ENCODE results near the gene SMTNL1. TPM values are rescaled to one million over a fixed set of nuclear protein-coding genes. Genes with fewer than 3 reads are reported as not detected.
"Not testable (repeated sequence)": the region's sequence is repeated elsewhere in the genome, so short reads cannot be mapped to it uniquely, and the experiment has no call there.

The SMTNL1 gene
- total and polyA plus RNA-seq, 9 of the 15 experiments (the other 6 are each of a cell fraction or from before 2014, with no cell fraction given), result not detected

- Histone ChIP-seq H3K79me2 (ENCODE audit: control insufficient read depth, insufficient read depth, low read length) (peaks cover 11% of the 10 kb centered on the region), H3K4me1 (replicated peaks in 1 of 2; ENCODE audit: control insufficient read depth in 2 of 2, insufficient read depth in 2 of 2, low read length in 2 of 2) (peaks cover 13 to 18% of the 10 kb centered on the region in 2 experiments; a peak in 4 of 5 replicates)
- POLR2A ChIA-PET, result interaction anchor here (0.6 kb wide), 2 partner anchors 13 to 85 kb away, joined by 3 to 4 read pairs; no protein-coding TSS in a partner anchor
- peak; percentile 51 for TF ChIP-seq RBM25 (IDR thresholded peaks at IDR 0.05; ENCODE audit: low read depth, low read length, severe bottlenecking)
- TF ChIP-seq ZNF121 (CRISPR knock-in tag; conservative IDR thresholded peaks at IDR 0.05), result peak; percentile 82
- CTCF ChIA-PET (ENCODE audit: low intra/inter-chr PET ratio); in situ Hi-C loops (cut with MboI); H3K36me3 ChIP-seq (ENCODE audit: control insufficient read depth, insufficient read depth, low read length); ATAC-seq; intact Hi-C loops (cut with micrococcal nuclease); H3K9me3 ChIP-seq (replicated peaks; ENCODE audit: control insufficient read depth, insufficient read depth, low read depth, low read length); H3K27ac ChIP-seq (ENCODE audit: extremely low read depth, low read depth, low read length); H3K4me3 ChIP-seq; H3K27me3 ChIP-seq (ENCODE audit: control insufficient read depth in 2 of 2, insufficient read depth in 2 of 2, low read length in 2 of 2); H3K9me1 ChIP-seq (ENCODE audit: control insufficient read depth, insufficient read depth, low read length); H2AFZ ChIP-seq (ENCODE audit: low read depth, low read length); FAIRE-seq; DNase-seq (ENCODE audit: extremely low read depth in 1 of 4, low spot score in 3 of 4); H3K9ac ChIP-seq (ENCODE audit: insufficient read depth in 1 of 2, low read depth in 2 of 2, low read length in 2 of 2); H3K4me2 ChIP-seq (ENCODE audit: insufficient read depth, low read length); H4K20me1 ChIP-seq (replicated peaks; ENCODE audit: control insufficient read depth, insufficient read depth, low read length); BruUV-seq (replicated peaks): not testable (repeated sequence)
- 94% methylated on average over 7 of the region's 7 CpGs for WGBS (ENCODE audit: insufficient coverage, low coverage, missing lambda C conversion rate)
Observed at GRCh38 chr11:57534449-57534848, 2.9 kb upstream of the SMTNL1 start.

DNA sequence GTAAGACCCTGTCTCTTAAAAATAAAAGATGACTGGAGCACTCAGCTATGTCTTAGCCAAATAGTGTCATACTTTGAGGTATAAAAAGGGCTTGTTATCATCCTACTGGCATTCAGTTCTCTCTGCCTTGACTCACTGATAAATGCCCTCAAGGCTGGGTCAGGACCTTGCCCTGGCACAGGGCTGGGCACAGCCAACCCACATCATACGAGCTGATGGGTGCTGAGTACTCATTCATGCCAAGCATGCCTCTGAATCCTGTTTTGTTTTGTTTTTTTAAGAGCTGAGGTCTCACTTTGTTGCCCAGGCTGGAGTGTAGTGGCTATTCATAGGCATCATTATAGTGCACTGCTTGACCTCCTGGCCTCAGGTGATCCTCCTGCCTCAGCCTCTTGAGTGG, 1.9 kb downstream of the SMTNL1 start:
- WGBS (ENCODE audit: insufficient coverage, low coverage, missing lambda C conversion rate), result 8% methylated on average over 1 of the region's 1 CpG
- Histone ChIP-seq H4K20me1 (replicated peaks; ENCODE audit: control insufficient read depth, insufficient read depth, low read length) (no peaks in the 10 kb centered on the region), H3K27me3 (ENCODE audit: control insufficient read depth in 2 of 2, insufficient read depth in 2 of 2, low read length in 2 of 2) (peaks cover 0 to 14% of the 10 kb centered on the region in 2 experiments; a peak in 2 of 5 replicates), H3K4me1 (replicated peaks in 1 of 2; ENCODE audit: control insufficient read depth in 2 of 2, insufficient read depth in 2 of 2, low read length in 2 of 2) (peaks cover 0 to 7% of the 10 kb centered on the region in 2 experiments; a peak in 3 of 5 replicates), H3K4me2 (ENCODE audit: insufficient read depth, low read length) (no peak overlapping the region), H3K27ac (ENCODE audit: extremely low read depth, low read depth, low read length) (no peak overlapping the region), H3K36me3 (ENCODE audit: control insufficient read depth, insufficient read depth, low read length) (no peaks in the 10 kb centered on the region), H3K79me2 (ENCODE audit: control insufficient read depth, insufficient read depth, low read length) (no peaks in the 10 kb centered on the region), H3K9ac (ENCODE audit: insufficient read depth in 1 of 2, low read depth in 2 of 2, low read length in 2 of 2) (no peak overlapping the region), H2AFZ (ENCODE audit: low read depth, low read length) (no peak overlapping the region), H3K4me3 (no peak overlapping the region), H3K9me1 (ENCODE audit: control insufficient read depth, insufficient read depth, low read length) (no peaks in the 10 kb centered on the region), H3K9me3 (replicated peaks; ENCODE audit: control insufficient read depth, insufficient read depth, low read depth, low read length) (no peaks in the 10 kb centered on the region)
- in situ Hi-C loops (cut with MboI) (no loop called here), intact Hi-C loops (cut with micrococcal nuclease) (no loop called here)
- FAIRE-seq (no peak), DNase-seq (ENCODE audit: extremely low read depth in 1 of 4, low spot score in 3 of 4) (no peak), ATAC-seq (no peak)
- CTCF ChIA-PET (ENCODE audit: low intra/inter-chr PET ratio), result no interaction called here
- POLR2A ChIA-PET, result no interaction called here
- no TSS peak for BruUV-seq (replicated peaks)
- TF ChIP-seq PBX2 (CRISPR knock-in tag; IDR thresholded peaks at IDR 0.05; ENCODE audit: low read depth) (no peak), PBX2 (tag; conservative IDR thresholded peaks at IDR 0.05; ENCODE audit: low read depth) (no peak), ARHGAP35 (IDR thresholded peaks at IDR 0.05; ENCODE audit: partially characterized antibody) (no peak), SLC30A9 (CRISPR knock-in tag; IDR thresholded peaks at IDR 0.05) (no peak), RFX7 (CRISPR knock-in tag; IDR thresholded peaks at IDR 0.05) (no peak), MAZ (CRISPR knock-in tag; conservative IDR thresholded peaks at IDR 0.05 in 1 of 2, IDR thresholded peaks at IDR 0.05 in 1 of 2) (no peak), ZNF3 (CRISPR knock-in tag; IDR thresholded peaks at IDR 0.05) (no peak), RHOXF2B (CRISPR knock-in tag; conservative IDR thresholded peaks at IDR 0.05) (no peak), ZNF778 (CRISPR knock-in tag; IDR thresholded peaks at IDR 0.05) (no peak), JUNB (CRISPR knock-in tag; conservative IDR thresholded peaks at IDR 0.05) (no peak), CTCF (IDR thresholded peaks at IDR 0.05 in 2 of 3, conservative IDR thresholded peaks at IDR 0.05 in 1 of 3; ENCODE audit: insufficient read depth in 2 of 3, low read depth in 1 of 3, low read length in 3 of 3) (no peak)

All from K562 (cell line).